K562 (cell line): Measurements from ENCODE around the gene MYCL. TPM values are rescaled to one million over a fixed set of nuclear protein-coding genes. Genes with fewer than 3 reads are reported as not detected.

ENCODE experiments used
- ATAC-seq: fragments of 200-7000 bp; cut with Tn5 transposase; 3 replicates; pipeline ENCODE4 v1.9.1; 2020; ENCODE audit warnings: moderate library complexity
- BruUV-seq: library from RNA; stranded (reverse); fragments of 400-500 nt; replicated peaks from 2 replicates; lab custom pipeline; 2021; lab: Mats Ljungman, UMichigan
- CTCF ChIA-PET: fragments of 300-600 bp; formaldehyde crosslinking; extraction: SDS; loops from one replicate; lab custom pipeline; 2021; ENCODE audit warnings: low intra/inter-chr PET ratio; lab: Yijun Ruan, JAX
- POLR2A ChIA-PET: fragments of 300-600, 350-650 bp; sonication (Branson Sonifier 250); formaldehyde crosslinking; extraction: SDS; loops from one replicate; lab custom pipeline; 2021; ENCODE audit warnings: antibody characterized with exemption, inconsistent platforms; lab: Yijun Ruan, JAX
- DNase-seq, 4 experiments: peaks; one replicate each; pipeline versions ENCODE4 v3.0.0 to v3.0.0-alpha.2; 2011 to 2018; ENCODE audit warnings: low spot score in 3 of 4, mixed read lengths in 3 of 4; ENCODE audit errors: extremely low read depth in 1 of 4
- FAIRE-seq: peaks from 2 replicates; lab custom pipeline; 2011; peaks lifted over from hg19 to GRCh38; lab: Jason Lieb, UNC
- H2AFZ ChIP-seq: 2 replicates; pipeline ENCODE4 v1.6.0; 2011; ENCODE audit warnings: low read depth, low read length, control low read depth, inconsistent platforms
- H3K27ac ChIP-seq: fragments of 200-600 bp; 3 replicates; pipeline ENCODE4 v1.8.0; 2011; ENCODE audit warnings: low read depth, mild to moderate bottlenecking, control low read depth, inconsistent platforms, low read length, moderate library complexity, mixed read lengths; ENCODE audit errors: extremely low read depth
- H3K27me3 ChIP-seq, 2 experiments: fragments of 300-600 bp in 1 of 2; 2 replicates in 1 of 2; 3 replicates in 1 of 2; pipeline versions ENCODE4 v1.6.0 to v1.8.0; 2011; ENCODE audit warnings: inconsistent platforms in 2 of 2, low read length in 2 of 2, mild to moderate bottlenecking in 1 of 2, mixed read lengths in 1 of 2, moderate library complexity in 1 of 2; ENCODE audit not compliant: control insufficient read depth in 2 of 2, insufficient read depth in 2 of 2
- H3K36me3 ChIP-seq: fragments of 300-600 bp; 3 replicates; pipeline ENCODE4 v1.8.0; 2011; ENCODE audit warnings: mild to moderate bottlenecking, low read length, inconsistent platforms; ENCODE audit not compliant: control insufficient read depth, insufficient read depth
- H3K4me1 ChIP-seq, 2 experiments: fragments of 200-600 bp in 1 of 2; replicated peaks in 1 of 2; 2 replicates in 1 of 2; 3 replicates in 1 of 2; pipeline versions ENCODE4 v1.5.1 to v1.8.0; 2011; ENCODE audit warnings: inconsistent platforms in 2 of 2, low read length in 2 of 2, mild to moderate bottlenecking in 1 of 2, mixed read lengths in 1 of 2, moderate library complexity in 1 of 2; ENCODE audit not compliant: control insufficient read depth in 2 of 2, insufficient read depth in 2 of 2
- H3K4me2 ChIP-seq: 2 replicates; pipeline ENCODE4 v1.6.1; 2011; ENCODE audit warnings: low read length, control low read depth, inconsistent platforms, mixed read lengths; ENCODE audit not compliant: insufficient read depth
- H3K4me3 ChIP-seq: fragments of 200-600 bp; sonication (generic), shearing (Covaris generic); 2 replicates; pipeline ENCODE4 v1.5.1; 2016; ENCODE audit warnings: control low read depth, inconsistent platforms
- H3K79me2 ChIP-seq: fragments of 200-600 bp; 3 replicates; pipeline ENCODE4 v1.8.0; 2011; ENCODE audit warnings: low read length, inconsistent platforms; ENCODE audit not compliant: control insufficient read depth, insufficient read depth
- H3K9ac ChIP-seq, 2 experiments: 2 replicates each; pipeline versions ENCODE4 v1.6.0 to v1.6.1; 2011; ENCODE audit warnings: low read depth in 2 of 2, low read length in 2 of 2, control low read depth in 1 of 2, inconsistent platforms in 1 of 2, mild to moderate bottlenecking in 1 of 2, mixed read lengths in 1 of 2; ENCODE audit not compliant: insufficient read depth in 1 of 2
- H3K9me1 ChIP-seq: one replicate; pipeline ENCODE4 v1.6.0; 2011; ENCODE audit warnings: inconsistent platforms, mild to moderate bottlenecking, low read length, moderate library complexity; ENCODE audit not compliant: control insufficient read depth, insufficient read depth
- H3K9me3 ChIP-seq: replicated peaks from 2 replicates; pipeline ENCODE4 v1.5.1; 2011; ENCODE audit warnings: low read depth, low read length, inconsistent platforms; ENCODE audit not compliant: control insufficient read depth, insufficient read depth
- H4K20me1 ChIP-seq: replicated peaks from 2 replicates; pipeline ENCODE4 v1.6.1; 2011; ENCODE audit warnings: low read length, inconsistent platforms, mixed read lengths; ENCODE audit not compliant: control insufficient read depth, insufficient read depth
- MCM7 ChIP-seq, 2 experiments: fragments of 450-650 bp; IDR thresholded peaks; 2 replicates each; pipeline ENCODE4 v1.6.1; 2016 to 2018
- RAD21 ChIP-seq, 2 experiments: fragments of 250-450 bp in 1 of 2; fragments of 450-650 bp in 1 of 2; sonication (Bioruptor Pico) in 1 of 2; formaldehyde crosslinking in 1 of 2; IDR thresholded peaks in 1 of 2; conservative IDR thresholded peaks in 1 of 2; 2 replicates each; pipeline versions ENCODE4 v1.4.0 to v1.8.0; 2020 to 2022; ENCODE audit warnings: mild to moderate bottlenecking in 2 of 2, moderate library complexity in 1 of 2
- SMC3 ChIP-seq: conservative IDR thresholded peaks from 2 replicates; pipeline ENCODE4 v1.6.1; 2011; ENCODE audit warnings: low read depth, low read length, improper control_type of control experiment; ENCODE audit not compliant: insufficient read depth
- STAG1 ChIP-seq: sonication (generic); formaldehyde crosslinking; IDR thresholded peaks from 2 replicates; pipeline ENCODE4 v1.5.0; 2020; ENCODE audit warnings: missing genetic modification reagents, borderline replicate concordance
- TEAD1 ChIP-seq, 2 experiments: fragments of 450-650 bp in 1 of 2; sonication (generic) in 1 of 2; formaldehyde crosslinking; IDR thresholded peaks; 2 replicates each; pipeline versions ENCODE4 v1.4.0 to v1.8.0; 2020 to 2022; ENCODE audit warnings: mild to moderate bottlenecking in 2 of 2, missing genetic modification reagents in 1 of 2
- ZNF76 ChIP-seq: fragments of 250-450 bp; sonication (Bioruptor Pico); IDR thresholded peaks from 2 replicates; pipeline ENCODE4 v1.4.0; 2020; ENCODE audit warnings: mild to moderate bottlenecking, moderate library complexity, borderline replicate concordance
- WGBS: fragments of 100-300 bp; shearing (Covaris generic); methylation state at CpG from one replicate; pipeline ENCODE4 v1.1.6; 2016; ENCODE audit warnings: low coverage, mixed read lengths; ENCODE audit not compliant: insufficient coverage; ENCODE audit errors: missing lambda C conversion rate; 5-methylcytosine and 5-hydroxymethylcytosine counted together
- in situ Hi-C: fragments of 300-500 bp; cut with MboI; formaldehyde crosslinking; loops from 4 replicates; pipeline ENCODE4 v1.15.0; 2018; ENCODE audit warnings: inconsistent platforms, mixed read lengths
- intact Hi-C: fragments of 100-400 bp; cut with micrococcal nuclease; formaldehyde crosslinking; loops from 2 replicates; pipeline ENCODE4 v1.14.2; 2022
- polyA plus RNA-seq, 8 experiments: library from polyadenylated mRNA; depleted of rRNA in 4 of 8; stranded (reverse) in 5 of 8; unstranded in 3 of 8; fragments of >200 nt; fragmentation: Nextera tagmentation in 2 of 8; fragmentation: Illumina TruSeq in 1 of 8; extraction: Ambion mirVana in 2 of 8; extraction: Trizol in 1 of 8; gene quantifications; 2 replicates each; pipeline versions ENCODE4 v1.2.1 to v1.2.3, GENCODE V29; 2011 to 2014; ENCODE audit warnings: inconsistent platforms in 1 of 8, missing spikeins in 1 of 8
- total RNA-seq, 7 experiments: library from RNA; depleted of rRNA in 6 of 7; stranded (reverse); fragments of >200 nt in 6 of 7; fragmentation: Illumina TruSeq in 2 of 7; extraction: Trizol in 2 of 7; gene quantifications; 2 replicates each; pipeline versions ENCODE4 v1.2.1 to v1.2.3, GENCODE V29; 2011 to 2021; ENCODE audit warnings: low replicate concordance in 1 of 7
- TF ChIP-seq, protein P1 (sequence below): fragments of 200-800 bp; sonication (Bioruptor generic); IDR thresholded peaks from 2 replicates; pipeline ENCODE4 v1.6.1; 2016; ENCODE audit warnings: missing genetic modification characterization, missing compliant biosample characterization

The MYCL gene
- total and polyA plus RNA-seq, 9 of the 15 experiments (the other 6 are each of a cell fraction or from before 2014, with no cell fraction given): 3.5 to 22.0 (median 12.8) TPM

DNA sequence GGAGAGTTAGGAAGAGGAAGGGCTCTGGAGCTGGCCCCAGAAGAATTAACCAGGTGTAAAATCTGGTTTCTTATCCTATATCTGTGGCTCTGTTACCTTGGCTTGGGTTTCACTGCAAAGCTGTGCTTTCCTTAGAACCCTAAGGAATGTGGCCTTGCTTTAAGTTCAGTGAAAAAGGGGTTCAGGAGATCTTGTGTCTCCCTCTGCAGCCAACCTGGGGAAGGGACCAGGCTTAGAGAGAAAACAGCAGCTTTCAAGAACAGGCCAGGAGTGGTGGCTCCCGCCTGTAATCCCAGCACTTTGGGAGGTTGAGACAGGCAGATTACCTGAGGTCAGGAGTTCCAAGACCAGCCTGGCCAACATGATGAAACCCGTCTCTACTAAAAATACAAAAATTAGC is 16.1 kb upstream of the MYCL start:
- intact Hi-C loops (loop anchor here (5.0 kb wide), 1 partner anchor 101 kb away; no protein-coding TSS in a partner anchor), in situ Hi-C loops (loop anchor here (5.0 kb wide), 1 partner anchor 114 kb away; no protein-coding TSS in a partner anchor)
- H3K9ac ChIP-seq: no peak overlapping the region
- POLR2A ChIA-PET: interaction anchor here (0.8 to 1.5 kb wide), 2 partner anchors 16 to 24 kb away, joined by 3 to 7 read pairs; no protein-coding TSS in a partner anchor
- ATAC-seq (peak; percentile 46; the same call in 1 of the 3 replicates), DNase-seq (no peak), FAIRE-seq (no peak)
- CTCF ChIA-PET: interaction anchor here (1.2 to 3.5 kb wide), 3 partner anchors 57 to 216 kb away, joined by 3 to 34 read pairs (median 5); no protein-coding TSS in a partner anchor
- H3K79me2 ChIP-seq: no peaks in the 10 kb centered on the region
- BruUV-seq: no TSS peak
- H3K4me1 ChIP-seq: peaks cover 0 to 5% of the 10 kb centered on the region in 2 experiments; a peak in 4 of 5 replicates
- H3K36me3 ChIP-seq: no peaks in the 10 kb centered on the region
- WGBS: 10% methylated on average over 2 of the region's 2 CpGs
- peaks cover 13 to 18% of the 10 kb centered on the region in 2 experiments; a peak in 4 of 5 replicates for H3K27me3 ChIP-seq
- H4K20me1 ChIP-seq: no peaks in the 10 kb centered on the region
- no peak overlapping the region for H2AFZ ChIP-seq
- H3K4me3 ChIP-seq: no peak overlapping the region
- H3K9me1 ChIP-seq: no peaks in the 10 kb centered on the region
- no peaks in the 10 kb centered on the region for H3K9me3 ChIP-seq
- no peak overlapping the region for H3K4me2 ChIP-seq
- no peak overlapping the region for H3K27ac ChIP-seq
- TF ChIP-seq, protein P1, sequence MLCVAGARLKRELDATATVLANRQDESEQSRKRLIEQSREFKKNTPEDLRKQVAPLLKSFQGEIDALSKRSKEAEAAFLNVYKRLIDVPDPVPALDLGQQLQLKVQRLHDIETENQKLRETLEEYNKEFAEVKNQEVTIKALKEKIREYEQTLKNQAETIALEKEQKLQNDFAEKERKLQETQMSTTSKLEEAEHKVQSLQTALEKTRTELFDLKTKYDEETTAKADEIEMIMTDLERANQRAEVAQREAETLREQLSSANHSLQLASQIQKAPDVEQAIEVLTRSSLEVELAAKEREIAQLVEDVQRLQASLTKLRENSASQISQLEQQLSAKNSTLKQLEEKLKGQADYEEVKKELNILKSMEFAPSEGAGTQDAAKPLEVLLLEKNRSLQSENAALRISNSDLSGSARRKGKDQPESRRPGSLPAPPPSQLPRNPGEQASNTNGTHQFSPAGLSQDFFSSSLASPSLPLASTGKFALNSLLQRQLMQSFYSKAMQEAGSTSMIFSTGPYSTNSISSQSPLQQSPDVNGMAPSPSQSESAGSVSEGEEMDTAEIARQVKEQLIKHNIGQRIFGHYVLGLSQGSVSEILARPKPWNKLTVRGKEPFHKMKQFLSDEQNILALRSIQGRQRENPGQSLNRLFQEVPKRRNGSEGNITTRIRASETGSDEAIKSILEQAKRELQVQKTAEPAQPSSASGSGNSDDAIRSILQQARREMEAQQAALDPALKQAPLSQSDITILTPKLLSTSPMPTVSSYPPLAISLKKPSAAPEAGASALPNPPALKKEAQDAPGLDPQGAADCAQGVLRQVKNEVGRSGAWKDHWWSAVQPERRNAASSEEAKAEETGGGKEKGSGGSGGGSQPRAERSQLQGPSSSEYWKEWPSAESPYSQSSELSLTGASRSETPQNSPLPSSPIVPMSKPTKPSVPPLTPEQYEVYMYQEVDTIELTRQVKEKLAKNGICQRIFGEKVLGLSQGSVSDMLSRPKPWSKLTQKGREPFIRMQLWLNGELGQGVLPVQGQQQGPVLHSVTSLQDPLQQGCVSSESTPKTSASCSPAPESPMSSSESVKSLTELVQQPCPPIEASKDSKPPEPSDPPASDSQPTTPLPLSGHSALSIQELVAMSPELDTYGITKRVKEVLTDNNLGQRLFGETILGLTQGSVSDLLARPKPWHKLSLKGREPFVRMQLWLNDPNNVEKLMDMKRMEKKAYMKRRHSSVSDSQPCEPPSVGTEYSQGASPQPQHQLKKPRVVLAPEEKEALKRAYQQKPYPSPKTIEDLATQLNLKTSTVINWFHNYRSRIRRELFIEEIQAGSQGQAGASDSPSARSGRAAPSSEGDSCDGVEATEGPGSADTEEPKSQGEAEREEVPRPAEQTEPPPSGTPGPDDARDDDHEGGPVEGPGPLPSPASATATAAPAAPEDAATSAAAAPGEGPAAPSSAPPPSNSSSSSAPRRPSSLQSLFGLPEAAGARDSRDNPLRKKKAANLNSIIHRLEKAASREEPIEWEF (CRISPR knock-in tag): no peak
- no peak for TF ChIP-seq ZNF76
- TF ChIP-seq TEAD1 (CRISPR knock-in tag; IDR thresholded peaks at IDR 0.05): 0 out of 4 replicates have a peak, but pooled peaks of 1 of the 2 experiments have one; percentile 23
- TF ChIP-seq MCM7 (IDR thresholded peaks at IDR 0.05): no peak
- 0 out of 2 replicates have a peak, but pooled peaks have one; percentile 12 for TF ChIP-seq SMC3
- TF ChIP-seq STAG1 (CRISPR knock-in tag): peak; percentile 21; the same call in 1 of the 2 replicates
- peak in 1 of 2 experiments; percentile 65; a peak in 2 of 4 replicates for TF ChIP-seq RAD21 (CRISPR knock-in tag; conservative IDR thresholded peaks at IDR 0.05 in 1 of 2, IDR thresholded peaks at IDR 0.05 in 1 of 2)
